GM21423 (cell line): ENCODE data around the gene CARNS1.
A peak's percentile ranks its signal among the peaks of the same experiment; 100 is the strongest.

Source experiments
- ATAC-seq: cut with Tn5 transposase; IDR thresholded peaks from one replicate; pipeline ENCODE4 v1.9.1; 2021; ENCODE audit warnings: mild to moderate bottlenecking, moderate library complexity; ENCODE audit not compliant: unreplicated experiment

CARNS1 gene

DNA sequence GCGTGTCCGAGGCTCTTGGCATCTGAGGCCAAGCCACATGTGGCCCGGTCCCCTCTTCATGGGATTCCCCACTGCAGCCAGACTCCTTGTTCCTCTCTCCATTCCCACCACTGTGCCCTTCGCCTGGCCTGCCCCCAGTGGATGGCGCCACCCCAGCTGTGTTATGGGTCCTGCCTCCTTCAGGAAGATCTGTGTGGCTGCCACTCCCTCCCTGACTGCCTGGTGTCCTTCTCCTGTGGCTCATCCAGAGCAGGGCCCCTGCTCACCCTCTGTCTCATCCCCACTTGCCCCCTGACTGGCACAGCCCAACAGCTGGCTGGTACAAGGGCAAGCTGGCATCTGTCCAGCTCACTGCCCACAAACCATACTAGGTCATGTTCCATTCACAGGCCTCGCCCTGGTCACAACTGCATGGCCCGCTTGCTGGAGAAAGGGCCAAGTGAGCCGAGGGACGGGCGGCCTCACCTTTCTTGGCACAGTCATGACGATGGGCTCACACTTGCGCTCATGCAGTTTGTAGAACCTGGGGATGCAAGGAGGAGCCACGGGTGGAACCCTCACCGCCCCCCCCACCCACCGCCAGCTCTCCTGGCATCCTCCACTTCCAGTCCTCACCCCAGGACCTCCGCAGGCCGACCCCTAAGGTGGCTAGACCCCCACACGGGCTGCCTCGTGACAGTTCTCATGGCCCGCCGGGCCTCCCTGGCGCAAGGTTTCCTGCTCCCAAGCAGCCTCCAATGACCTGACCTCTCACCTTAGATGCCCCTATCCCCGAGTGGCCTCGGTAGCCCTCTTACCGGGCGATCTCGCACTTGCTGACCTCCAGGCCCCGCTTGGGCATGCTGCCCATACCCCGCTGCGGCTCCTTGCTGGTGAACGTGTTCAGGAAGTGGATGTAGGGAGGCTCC lies 24.1 kb downstream of the CARNS1 start:
- no peak for ATAC-seq

DNA sequence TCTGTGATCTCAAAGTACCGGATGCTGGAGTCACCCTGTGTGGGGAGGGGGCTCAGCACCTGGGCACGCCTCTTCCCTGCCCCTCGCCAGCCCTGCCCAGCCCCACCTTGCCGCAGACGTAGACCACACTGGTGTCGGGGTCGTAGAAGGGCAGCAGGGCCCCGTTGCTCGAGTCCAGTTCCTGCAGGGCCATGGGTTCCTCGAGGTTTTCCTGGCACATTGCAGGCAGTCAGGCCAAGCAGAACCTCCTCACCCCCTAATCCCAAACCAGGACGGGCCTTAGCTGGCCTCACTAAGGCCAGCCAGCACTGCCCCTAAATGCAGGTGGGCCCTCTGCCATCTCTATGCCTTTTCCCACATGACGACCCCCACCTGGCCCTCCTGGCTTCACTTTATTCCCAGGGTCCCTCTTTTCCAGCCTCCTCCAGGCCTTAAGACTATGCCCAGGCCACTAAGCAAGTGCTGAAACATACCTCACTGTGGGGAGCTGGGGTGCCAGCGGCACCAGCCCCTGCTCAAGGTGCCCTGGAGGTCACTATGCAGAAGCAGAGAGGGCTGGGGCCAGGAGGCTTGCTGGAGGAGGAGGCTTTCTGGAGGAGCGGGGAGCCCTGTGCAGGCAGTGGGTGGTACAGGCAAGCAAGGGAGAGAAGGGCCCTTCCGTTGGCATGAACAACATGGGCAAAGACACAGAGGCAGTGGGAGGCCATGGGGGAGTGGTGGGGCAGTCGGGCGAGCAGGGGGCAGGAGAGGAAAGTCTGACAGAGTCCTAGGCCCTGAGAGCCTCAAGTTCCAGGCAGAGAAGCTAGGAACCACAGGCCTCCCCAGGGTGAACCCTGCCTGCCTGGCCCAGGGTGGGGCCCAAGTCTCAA lies 25.0 kb downstream of the CARNS1 start:
- no peak for ATAC-seq

DNA sequence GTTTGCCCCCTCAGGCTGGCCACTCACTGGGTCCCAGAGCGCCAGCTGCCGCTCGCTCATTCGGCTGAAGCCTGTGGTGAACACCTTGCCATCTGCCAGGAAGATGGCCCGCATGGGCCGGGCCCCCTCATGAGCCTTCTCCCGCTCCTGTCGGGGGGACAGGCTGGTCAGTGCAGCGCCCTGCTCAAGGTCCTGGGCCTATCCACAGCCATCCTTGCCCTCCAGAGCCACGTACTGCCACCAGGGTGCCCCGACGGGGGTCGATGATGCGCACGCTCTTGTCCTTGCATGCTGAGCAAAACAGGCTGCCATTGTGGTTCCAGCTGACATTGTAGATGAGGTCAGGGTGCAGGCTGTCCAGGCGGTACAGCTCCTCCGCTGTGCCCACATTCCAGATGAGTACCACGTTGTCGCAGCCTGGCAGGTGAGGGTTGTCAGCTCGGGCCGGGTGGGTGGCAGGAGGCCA lies 25.7 kb downstream of the CARNS1 start:
- no peak for ATAC-seq

DNA sequence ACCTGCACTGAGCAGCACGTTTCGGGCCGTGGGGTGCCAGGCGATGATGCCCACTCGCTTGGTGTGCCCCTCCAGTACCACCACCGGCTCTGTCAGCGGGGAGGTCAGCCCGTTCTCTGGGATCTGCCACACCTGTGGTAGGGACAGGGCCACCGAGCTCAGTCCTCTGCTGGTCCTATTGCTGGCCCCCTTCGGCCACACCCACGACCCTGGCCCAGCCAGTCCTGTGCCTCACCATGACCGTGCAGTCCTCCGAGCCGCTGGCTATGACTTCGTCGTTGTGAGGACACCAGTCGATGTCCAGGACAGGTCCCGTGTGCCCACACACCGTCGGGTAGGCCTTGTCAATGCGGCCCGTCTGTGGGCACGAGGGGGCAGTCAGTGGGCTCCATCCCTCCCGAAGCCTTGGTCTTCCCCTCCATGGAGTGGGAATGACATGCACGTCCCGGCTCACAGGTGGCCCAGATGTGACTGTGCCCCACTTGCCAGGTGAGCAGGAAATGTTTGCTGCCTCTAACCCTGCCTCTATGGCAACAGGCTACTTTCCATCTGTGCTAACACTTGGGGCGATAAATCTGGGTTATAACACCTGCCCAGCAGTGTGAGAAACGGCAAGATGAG lies 26.4 kb downstream of the CARNS1 start:
- no peak for ATAC-seq

DNA sequence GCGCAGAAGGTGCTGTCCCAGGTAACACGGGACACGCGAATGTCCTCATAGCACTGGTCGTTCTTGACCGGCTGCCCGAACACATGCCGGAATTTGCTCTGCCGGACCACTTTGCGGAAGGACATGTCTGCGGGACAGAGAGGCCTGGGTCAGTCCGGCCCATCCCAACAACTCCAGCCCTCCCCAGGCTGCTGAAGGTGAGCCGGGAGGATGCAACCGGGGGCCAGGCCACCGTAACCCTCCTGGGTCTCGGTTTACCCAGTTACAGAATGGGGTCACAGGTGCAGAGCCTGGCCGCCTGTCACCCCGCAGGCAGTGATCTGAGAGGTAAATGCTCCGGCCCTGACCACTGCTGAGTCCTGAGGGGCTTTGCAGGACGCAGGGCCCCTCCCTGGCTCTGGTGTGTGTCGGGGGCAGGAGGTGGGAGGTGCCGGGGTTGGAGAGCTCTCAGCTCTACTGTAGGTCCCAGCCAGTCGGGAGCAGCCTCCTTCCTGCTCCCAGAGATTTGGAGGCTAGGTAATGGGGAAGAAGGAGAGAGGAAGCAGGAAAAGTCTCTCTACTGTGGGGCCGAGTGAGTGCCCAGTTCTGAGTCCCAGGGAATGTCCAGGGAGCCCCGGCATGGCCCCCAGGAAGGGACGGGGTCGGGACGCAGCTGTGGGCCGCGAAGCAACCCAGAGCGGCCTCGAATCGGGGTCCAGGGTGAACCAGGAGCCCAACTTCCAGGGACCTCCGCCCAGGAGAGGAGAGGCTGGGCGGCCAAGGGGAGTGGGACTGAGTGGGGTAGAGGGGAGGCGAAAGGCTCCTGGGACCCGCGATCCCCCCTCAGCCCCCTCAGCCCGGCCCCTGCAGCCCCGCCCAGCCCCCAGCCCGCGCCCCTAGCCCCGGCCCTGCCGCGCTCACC lies 27.3 kb downstream of the CARNS1 start:
- ATAC-seq = peak; percentile 8

DNA sequence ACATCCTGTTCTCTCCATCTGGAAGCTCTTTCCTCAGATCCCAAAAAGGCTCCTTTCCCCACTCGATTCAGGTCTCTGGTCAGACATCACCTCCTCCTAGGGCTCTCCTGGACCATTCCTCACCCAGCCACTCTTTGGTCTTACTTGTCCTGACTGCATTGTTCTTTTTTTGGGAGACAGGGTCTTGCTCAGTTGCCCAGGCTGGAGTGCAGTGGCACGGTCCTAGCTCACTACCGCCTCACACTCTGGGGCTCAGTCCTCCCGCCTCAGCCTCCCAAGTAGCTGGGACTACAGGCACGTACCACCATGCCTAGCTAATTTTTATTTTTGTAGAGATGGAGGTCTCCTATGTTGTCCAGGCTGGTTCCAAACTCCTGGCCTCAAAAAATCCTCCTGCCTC lies 30.0 kb downstream of the CARNS1 start:
- ATAC-seq = no peak

DNA sequence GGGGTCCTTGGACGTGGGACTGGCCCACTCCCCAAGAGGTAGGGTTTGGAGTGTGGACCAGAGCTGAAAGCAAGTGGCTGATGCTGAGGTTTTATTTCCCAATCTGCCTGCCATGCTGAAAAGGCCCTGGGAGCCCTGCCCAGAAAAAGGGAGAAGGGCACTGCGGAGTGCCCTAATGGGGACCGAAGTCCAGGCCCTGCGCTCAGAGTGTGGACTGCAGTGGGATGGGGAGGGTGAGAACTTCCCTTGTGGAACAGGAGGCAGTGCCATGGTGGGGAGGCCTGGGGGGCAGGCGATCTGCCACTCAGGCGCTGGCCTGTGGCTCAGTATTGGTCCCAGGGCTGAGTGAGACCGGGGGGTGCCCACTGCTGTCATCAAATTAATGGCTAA lies 32.7 kb downstream of the CARNS1 start:
- no peak for ATAC-seq

DNA sequence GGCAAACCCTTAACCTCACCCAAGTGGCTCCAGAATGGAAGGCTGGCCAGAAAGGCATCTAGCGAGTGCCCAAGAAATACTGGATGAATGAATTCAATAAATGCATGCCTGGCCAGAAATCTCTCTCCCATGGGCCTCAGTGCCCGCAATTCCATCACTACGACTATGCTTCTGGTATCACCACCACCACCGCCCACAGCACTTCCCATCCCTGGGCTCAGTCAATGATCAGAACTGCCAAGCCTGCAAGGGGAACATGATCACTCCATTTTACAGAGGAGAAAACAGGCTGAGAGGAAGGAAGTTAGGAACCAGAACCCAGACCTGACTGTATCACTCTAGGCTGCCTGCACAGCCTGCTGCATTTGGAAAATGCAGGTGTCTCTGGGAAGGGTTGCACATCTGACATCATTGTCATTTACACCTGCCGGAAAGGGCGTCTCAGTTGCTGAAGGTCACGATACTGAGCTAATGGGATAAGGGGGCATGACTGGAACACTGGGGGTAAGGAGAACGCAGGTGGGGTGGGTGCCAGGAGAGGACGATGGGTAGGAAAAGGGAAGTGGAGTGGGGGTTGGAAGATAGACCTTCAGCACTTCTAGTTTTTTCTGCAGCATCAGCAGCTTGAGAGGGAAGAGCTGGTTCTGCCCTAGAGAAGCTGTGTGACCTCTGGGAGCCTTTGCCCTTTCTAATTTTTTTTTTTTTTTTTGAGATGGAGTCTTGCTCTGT lies 33.8 kb downstream of the CARNS1 start:
- no peak for ATAC-seq

DNA sequence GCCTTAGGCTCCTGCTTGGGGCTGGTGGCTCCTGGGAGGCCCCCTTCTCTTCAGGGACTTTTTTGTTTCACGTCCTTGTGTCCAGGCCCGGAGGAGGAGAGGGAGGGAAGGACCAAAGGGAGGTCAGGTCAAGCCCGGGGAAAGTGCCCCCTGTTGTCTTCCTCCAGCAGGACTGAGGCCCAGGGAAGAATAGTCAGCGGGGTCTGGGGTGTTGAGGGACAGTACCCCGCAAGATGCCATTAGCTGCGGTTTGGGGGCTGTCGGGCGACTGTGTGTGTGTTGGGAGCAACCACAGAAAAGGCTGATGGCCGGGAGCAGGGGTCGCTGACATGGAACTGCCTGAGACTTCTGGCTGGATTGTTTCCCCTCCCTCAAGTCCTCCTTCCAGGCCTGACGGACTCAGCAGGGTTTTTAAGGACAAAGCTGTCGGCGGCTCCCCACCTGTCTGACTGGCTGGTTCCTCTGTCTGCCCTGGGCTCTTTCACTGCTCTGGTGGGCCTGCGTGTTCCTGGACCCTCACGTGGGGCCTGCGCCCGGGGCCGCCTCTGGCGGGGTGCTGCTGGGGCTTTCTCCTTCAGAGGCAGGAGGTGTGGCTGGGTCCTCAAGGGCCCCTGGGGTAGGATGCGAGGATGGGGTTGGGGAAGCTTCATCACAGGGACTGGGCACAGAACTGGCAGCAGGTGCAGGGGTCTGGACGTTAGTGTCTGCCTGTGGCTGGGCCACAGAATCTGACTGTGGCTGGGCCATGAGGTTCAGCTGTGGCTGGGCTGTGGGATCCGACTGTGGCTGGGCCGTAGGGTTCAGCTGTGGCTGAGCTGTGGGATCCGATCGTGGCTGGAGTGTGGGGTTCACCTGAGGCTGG lies 35.5 kb downstream of the CARNS1 start:
- no peak for ATAC-seq

DNA sequence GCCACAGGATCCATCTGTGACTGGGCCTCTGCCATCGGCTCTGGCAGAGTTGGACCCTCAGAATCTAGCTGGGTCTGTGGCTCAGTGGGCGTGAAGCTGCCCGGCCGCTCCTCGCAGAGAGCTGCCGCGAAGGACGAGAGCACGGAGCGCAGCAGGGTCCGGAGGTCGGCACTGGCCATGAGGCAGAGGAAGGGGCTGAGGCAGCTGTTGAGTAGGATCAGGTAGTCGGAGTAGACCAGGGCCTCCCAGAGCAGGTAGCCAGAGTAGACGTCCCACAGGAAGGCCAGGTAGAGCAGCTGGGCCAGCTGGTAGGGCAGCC lies 36.1 kb downstream of the CARNS1 start:
- ATAC-seq = no peak

DNA sequence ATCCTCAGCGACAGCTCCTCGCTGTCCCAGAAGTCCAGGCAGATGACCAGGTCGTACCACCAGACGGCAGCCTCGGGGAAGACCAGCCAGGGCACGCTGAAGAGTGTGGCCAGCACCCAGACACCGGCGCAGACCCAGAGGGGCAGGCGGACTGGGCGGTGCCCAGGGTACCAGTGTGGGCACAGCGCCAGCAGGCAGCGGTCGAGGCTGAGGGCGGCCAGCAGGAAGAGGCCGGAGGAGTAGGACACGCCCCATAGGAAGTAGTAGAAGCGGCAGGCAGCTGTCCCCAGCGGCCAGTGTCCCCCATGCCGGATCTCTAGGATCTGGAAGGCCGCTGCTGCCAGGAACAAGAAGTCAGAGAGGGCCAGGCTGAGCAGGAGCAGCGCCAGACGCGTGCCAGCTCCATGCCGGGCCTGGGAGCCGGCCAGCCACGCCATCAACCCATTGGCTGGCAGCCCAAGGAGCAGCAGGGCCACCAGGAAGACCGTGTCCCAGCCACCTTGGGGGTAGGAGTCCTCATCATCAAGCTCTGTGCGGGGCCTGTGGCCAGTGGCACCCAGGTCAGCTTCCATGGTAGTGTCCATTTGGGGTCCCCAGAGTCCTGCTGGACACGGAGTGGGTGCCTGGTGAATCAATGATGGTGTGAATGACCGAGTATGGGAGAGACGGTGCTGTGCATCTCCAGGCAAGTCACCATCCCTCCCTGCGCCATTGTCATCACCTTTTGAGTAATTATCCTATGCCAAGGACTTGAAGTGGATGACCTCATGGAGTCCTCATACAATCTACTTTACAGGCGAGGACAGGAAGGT lies 36.9 kb downstream of the CARNS1 start, which contains the start of gene GPR152:
Gene GPR152, minus strand, starts transcription at position 589 of the 812 bp plus-strand sequence. Its CDS starts 5 bp downstream, at position 584.
- no peak for ATAC-seq

DNA sequence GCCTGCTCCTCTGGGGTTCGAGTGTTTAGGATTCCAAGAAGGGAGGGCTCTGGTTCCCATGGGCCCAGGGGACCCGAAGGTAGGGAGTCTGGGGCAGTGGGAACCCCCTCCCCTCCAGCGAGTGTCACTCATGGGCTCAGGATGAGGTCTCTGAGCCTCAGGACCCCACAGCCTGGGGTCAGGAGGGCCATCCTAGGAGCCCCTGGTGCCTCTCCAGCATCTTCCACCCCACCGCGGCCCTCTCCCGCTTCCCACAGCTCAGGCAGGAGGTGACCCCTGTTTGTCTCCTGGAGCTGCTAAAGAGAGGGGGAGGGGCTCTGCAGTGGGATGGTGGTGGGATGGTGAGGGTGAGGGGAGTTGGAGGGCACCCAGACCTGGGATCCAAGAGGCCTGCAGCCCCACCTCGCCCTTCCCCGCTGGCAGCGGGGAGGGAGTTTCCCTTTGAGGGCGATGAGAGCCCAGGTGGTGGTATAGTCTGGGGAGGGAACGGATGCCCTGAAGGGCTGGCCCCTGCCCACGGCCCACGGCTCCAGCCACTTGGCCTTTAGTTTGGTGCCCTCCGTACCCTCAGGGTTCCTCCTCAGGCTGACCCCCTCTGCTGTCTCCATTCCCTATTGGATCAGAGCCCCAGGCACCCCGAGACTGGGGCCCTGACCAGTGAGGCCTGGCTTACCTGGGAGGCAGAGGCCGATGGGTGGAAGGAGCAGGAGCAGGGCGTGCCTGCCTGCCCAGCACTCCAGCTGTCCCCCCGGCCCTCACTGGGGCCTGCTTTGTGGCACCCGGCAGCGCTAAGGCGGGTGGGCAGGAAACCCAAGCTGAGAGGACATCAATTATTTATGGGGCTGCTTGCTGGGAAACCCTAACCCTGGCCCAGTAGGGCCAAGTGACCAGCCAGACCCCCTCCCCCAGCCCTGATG lies 38.6 kb downstream of the CARNS1 start:
- no peak for ATAC-seq

DNA sequence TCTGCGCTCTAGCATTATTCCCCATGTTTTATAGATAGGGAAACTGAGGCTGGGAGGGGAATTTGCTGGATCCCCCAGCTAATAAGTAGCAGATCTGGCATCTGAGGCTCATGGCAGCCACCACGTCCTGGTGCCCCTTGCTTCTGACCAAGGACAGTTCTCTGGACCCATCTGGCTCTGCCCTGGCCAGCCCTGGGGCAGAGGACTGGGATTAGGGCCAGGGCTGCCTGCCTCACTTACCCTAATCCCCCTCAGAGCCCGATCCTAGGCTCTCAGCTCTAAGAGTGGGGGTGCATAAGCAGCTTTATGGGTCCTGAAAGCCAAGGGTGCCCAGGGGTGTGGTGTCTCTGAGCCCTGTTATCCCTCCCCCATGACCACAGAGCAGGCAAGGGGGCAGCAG lies 39.6 kb downstream of the CARNS1 start, which contains the start of gene CABP4:
Gene CABP4, plus strand, starts transcription at position 301 of the 400 bp plus-strand sequence. Its CDS starts 70 bp downstream, at position 371.
- no peak for ATAC-seq

DNA sequence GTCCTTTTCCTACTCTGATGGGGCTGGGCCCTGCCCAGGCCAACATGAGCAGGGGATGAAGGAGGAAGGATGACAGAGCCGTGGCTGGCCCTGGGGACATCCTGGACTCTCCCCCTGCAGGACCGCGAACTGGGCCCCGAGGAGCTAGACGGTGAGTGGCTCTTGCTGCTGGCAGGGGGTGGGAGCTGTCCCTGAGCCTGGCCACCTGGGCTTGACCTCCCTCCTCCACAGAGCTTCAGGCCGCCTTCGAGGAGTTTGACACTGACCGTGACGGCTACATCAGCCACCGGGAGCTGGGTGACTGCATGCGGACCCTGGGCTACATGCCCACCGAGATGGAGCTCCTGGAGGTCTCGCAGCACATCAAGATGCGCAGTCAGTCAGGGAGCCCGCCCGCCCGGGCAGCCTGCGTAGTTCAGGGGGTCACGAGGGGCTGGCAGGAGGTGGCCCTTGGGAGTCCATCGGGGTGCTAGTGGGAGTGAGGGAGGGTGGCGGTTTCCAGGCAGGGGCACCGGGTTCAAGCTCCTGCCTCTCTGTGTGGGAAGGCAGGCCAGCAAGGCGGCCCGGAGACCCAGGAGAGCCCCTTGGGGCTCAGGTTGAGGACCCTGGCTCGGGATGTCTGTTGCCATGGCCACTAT lies 40.7 kb downstream of the CARNS1 start:
- no peak for ATAC-seq

DNA sequence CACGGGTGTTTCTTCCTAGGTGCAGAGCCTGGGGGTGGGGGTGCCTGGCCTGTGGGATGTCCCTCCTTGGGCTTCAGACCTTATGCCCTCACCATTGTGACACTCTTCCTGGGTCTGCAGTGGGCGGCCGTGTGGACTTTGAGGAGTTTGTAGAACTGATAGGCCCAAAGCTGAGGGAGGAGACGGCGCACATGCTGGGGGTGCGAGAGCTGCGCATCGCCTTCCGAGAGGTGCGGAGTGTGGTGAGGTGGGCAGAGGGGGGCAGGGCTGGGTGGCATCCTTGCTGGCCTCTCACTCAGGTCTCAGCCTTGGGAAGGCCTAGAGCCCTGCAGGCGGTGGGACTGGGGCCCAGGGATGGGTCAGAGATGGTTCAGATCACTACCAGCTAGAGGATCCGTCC lies 42.0 kb downstream of the CARNS1 start:
- no peak for ATAC-seq

DNA sequence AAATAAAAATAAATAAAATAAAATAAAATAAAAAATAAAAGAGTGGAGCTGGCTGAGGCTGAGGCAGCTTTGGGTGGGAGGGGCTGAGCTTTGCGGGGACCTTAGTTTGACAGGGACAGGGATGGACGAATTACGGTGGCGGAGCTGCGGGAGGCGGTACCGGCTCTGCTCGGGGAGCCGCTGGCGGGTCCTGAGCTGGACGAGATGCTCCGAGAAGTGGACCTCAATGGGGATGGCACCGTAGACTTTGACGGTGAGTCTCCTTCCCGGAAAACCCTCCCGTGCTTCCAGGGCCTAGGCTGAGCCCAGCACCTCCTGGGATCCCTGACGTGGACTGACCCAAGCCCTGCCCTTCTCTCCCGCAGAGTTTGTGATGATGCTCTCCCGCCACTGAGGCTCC lies 42.8 kb downstream of the CARNS1 start:
- no peak for ATAC-seq
